HPDE6-E6E7 (cell line): ENCODE results near the gene TAC4.

ENCODE experiments used
- DNase-seq: peaks from one replicate; pipeline ENCODE4 v3.0.0; 2011; ENCODE audit warnings: missing footprints; ENCODE audit errors: extremely low spot score

TAC4 gene

GRCh38 chr17:49848019-49848473 lies at the start of gene TAC4:
TSS of gene TAC4 (minus strand) at chr17:49848069. CDS start at chr17:49848017, 52 bp downstream.
- no peak for DNase-seq

GRCh38 chr17:49896860-49897259 lies 49.0 kb upstream of the TAC4 start:
- DNase-seq = no peak

- DNase-seq = no peak
Observed at GRCh38 chr17:49896222-49896621, 48.4 kb upstream of the TAC4 start.

GRCh38 chr17:49895812-49896211 lies 47.9 kb upstream of the TAC4 start:
- DNase-seq = no peak

GRCh38 chr17:49894761-49895160 lies 46.9 kb upstream of the TAC4 start:
- DNase-seq = no peak

GRCh38 chr17:49891694-49892389 lies 44.0 kb upstream of the TAC4 start:
- no peak for DNase-seq

- no peak for DNase-seq
Observed at GRCh38 chr17:49891271-49891670, 43.4 kb upstream of the TAC4 start.

- no peak for DNase-seq
Observed at GRCh38 chr17:49890852-49891251, 43.0 kb upstream of the TAC4 start.

GRCh38 chr17:49890077-49890821 lies 42.4 kb upstream of the TAC4 start:
- no peak for DNase-seq

GRCh38 chr17:49889500-49889899 lies 41.6 kb upstream of the TAC4 start:
- DNase-seq = peak; percentile 43

- no peak for DNase-seq
Observed at GRCh38 chr17:49887744-49888360, 40.0 kb upstream of the TAC4 start.

- DNase-seq = peak; percentile 93
Observed at GRCh38 chr17:49887086-49887743, 39.3 kb upstream of the TAC4 start.

- no peak for DNase-seq
Observed at GRCh38 chr17:49886036-49886435, 38.2 kb upstream of the TAC4 start.

GRCh38 chr17:49882434-49882833 lies 34.6 kb upstream of the TAC4 start:
- DNase-seq = no peak

- DNase-seq = no peak
Observed at GRCh38 chr17:49881054-49881402, 33.2 kb upstream of the TAC4 start.

- DNase-seq = peak; percentile 95
Observed at GRCh38 chr17:49880291-49881053, 32.6 kb upstream of the TAC4 start.

GRCh38 chr17:49878931-49879904 lies 31.3 kb upstream of the TAC4 start:
- no peak for DNase-seq

GRCh38 chr17:49875685-49876084 lies 27.8 kb upstream of the TAC4 start:
- no peak for DNase-seq

- DNase-seq = no peak
Observed at GRCh38 chr17:49874911-49875310, 27.0 kb upstream of the TAC4 start.

- DNase-seq = no peak
Observed at GRCh38 chr17:49873926-49874325, 26.1 kb upstream of the TAC4 start.
